NCI-H2227 (cell line): ENCODE measurements around the gene AFAP1.

Experiments
- DNase-seq: peaks from one replicate; lab custom pipeline; 2025; ENCODE audit not compliant: unreplicated experiment; lab: John Stamatoyannopoulos, UW

Gene AFAP1

DNA sequence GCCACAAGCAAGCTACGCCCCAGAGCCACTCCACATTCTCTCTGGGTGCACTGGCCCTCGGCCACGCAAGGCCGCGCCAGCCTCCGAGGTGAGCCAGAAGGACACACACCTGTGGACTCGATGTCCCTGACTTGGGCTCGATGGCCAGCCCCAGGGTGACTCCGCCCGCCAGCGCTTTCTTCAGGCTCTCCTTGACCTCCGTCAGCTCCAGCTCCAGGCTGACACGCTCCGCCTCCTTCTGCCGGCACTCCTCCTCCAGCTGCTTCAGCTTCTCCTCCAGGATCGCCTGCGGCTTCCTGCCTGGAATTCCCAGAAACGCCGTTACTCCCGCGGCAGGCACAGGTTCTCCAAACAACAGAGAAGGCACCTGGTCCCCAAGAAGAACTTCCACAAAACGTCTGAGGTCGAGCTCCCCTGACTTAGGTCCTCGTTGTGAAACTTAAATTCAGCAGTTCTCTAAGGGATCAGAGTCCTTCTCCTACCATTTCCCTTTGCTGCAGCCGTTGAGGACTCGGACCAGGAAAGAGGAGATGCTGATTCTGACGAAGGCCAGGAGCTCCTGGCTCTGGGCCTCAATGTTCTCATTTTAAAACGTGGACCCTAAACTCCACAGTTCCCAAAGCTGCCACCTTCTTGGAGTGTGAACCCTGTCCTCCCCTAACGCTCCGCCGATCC lies 166.8 kb downstream of the AFAP1 start:
- DNase-seq: no peak

DNA sequence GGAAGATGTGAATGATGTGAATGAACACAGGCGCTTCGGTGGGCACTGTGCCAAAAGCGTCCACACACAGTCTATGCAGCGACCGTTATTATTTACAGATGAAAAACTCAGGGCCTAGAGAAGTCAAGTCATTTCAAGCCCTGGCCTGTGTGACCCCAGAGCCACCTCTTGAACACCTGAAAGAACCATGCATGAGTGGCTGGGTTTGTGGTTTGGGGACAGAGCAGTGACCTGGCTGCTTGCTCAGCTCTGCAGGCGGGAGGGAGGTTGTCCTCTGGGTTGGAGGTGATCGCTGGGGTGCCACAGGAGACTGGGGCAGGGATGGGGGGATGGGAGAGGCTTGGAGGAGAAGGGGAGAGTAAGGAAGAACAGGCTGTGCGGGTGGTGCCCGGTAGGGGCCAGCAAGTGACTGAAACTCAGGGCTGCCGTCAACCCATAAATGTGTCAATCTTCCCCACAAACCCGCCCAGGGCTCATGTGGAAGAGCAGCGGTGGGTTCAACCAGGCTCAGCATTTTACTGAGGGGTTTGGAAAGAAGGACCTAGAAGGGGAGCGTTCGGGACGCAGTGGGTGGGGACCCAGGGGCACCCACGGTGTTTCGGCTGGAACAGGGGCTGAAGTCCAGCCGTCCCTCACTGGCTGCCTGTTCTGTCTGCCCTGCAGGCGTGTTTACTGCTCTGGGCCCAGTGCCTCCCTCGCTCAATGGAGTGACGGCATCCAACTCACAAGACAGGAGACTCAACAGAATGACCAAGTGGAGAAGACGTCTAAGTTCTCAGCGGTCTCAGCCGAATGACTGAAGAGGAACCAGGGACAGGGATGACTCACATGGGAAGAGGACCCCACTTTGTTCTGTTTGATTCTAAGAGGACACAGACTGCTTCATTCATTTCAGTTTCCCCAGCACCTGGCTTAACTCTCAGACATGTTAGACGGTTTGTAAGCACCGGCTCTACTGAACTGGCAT lies 167.8 kb downstream of the AFAP1 start:
- DNase-seq: no peak

DNA sequence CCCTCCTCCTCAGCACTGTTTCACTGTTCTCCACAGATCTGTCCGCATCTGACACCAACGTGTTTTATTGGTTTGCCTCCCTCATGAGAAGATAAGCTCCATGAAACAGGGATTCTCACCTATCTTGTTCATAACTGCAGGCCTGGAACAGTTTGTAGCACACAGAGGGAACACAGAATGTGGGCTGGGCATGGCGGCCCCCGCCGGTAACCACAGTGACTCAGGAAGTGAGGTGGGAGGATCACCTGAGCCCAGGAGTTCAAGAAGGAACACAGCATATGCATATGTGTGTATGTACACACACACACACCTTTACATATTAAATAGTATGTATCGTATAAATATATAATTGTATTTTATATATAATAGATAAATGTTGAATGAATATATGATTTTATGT lies 168.6 kb downstream of the AFAP1 start:
- DNase-seq: no peak

DNA sequence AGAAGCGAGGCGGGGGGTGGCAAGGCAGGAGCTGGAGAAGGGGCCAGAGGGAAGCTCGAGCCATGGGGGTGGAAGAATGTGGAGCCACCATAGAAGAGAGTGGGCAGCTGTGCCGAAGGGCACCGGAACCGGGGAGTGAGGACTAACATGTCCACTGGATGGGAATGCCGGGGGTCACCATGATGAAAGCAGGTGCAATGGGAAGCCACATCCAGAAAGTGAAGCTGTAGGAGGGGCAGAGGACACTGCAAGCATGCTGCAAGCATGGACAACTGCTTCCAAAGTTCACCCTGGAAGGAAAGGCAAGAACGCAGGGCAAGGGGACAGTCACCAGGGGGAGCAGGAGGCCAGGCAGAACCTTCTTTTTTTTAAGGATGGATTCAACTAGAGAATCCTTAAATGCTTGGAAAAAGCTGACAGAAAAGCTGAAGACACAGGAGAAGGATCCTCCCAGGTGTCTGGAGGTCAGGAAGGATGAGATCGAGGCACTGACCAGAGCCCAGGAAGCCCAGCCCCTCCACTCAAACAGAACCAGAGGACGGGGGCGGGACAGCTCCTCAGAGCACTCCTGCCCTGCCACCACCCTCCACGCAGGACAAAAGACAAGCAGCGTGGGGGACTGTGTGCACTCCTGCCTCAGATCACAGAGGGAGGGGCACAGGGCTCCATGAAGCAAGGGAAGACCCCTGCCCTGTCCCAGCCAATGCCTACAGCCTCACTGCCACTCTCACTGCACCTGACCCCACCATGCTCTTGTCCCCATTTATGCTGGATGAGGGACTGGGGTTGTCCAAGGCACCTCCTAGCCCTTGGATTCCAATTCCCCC lies 169.2 kb downstream of the AFAP1 start:
- peak; percentile 2 for DNase-seq

DNA sequence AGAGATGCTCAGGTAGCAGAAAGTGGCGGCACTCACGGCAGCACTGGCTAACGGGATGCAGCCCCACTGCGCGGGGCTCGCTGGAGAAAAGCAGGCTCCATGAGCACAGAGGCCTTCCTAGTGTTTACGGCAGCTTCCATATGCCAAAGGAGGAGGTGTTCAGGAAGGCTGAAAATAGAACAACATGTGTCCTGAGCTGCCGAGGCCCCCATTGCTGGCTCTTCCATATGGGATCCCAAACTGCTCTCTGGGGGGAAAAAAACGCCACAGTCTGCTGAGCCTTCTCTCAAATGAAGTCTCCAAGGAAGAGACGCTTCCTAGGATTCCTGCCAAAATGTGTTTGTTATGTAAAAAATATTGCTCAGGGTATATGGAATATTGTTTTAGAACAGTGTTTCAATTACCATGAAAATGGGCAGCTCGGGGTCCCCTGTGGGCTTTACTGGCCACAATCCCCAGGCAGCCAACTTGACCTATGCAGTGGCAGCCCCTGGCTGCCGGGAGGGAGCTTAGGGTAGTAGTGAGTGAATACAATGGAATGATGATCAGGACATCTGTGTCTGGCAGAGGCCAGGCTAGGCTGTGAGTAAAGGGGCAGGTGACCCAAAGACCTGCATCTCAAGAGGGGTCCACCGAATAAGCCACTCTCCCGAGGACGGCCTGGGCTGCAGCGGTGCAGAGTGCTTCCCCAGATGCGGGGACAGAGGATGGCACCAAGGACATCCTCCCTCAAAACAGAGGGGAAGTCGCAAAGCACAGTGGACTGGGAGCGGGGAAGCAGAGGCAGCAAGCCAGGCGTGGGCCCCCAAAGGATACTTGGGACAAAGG lies 170.1 kb downstream of the AFAP1 start:
- no peak for DNase-seq

DNA sequence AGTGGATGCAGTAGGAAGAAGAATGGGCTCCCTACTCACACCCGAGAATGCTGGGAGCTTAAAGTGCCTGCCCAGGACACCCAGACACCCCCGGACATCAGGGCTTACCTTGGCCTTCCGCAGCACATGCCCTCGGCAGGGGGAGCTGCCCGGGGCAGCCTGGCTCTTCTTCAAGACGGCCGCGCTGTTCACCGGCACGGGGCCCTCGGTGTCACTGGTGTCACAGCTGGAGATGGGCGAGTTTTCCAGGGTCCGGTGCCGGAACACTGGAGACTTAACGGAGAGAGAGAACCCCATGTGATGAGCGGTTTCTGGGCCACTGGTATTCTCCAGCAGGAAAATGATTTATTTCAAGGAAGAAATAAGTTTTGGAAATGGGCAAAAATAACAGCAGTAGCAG lies 170.9 kb downstream of the AFAP1 start:
- no peak for DNase-seq

DNA sequence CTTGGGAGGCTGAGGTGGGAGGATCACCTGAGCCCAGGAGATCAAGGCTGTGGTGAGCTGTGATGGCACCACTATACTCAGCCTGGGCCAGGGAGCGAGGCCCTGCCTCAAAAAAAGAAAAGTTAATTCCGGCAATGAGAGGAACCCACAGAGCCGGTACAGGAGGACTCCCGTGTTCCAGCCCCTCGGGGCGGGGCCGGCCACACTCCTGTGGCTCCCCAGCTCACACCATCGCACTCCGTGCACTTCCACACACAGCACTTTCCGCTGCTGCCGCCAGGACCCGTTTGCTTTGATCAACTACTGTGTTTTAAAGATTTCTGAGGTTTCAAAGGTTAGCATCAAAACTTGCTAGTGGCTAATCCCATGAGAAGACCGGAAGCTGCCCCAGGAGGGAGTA lies 171.7 kb downstream of the AFAP1 start:
- no peak for DNase-seq

DNA sequence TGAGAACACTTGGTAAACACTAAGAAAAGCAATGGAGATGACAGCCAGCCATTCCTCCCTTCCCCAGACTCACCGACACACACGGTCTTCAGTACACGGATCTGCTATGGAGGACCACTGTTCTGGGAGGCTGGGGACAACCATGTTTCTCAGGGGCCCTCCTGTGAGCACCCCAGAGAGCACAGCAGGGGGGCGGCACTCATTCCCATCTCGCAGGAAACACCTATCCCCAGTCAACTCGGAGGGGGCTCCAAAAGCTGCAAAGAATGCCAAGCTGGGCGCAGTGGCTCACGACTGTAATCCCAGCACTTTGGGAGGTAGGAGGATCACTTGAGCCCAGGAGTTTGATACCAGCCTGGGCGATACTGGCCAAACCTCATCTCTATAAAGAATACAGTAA lies 172.1 kb downstream of the AFAP1 start:
- no peak for DNase-seq

DNA sequence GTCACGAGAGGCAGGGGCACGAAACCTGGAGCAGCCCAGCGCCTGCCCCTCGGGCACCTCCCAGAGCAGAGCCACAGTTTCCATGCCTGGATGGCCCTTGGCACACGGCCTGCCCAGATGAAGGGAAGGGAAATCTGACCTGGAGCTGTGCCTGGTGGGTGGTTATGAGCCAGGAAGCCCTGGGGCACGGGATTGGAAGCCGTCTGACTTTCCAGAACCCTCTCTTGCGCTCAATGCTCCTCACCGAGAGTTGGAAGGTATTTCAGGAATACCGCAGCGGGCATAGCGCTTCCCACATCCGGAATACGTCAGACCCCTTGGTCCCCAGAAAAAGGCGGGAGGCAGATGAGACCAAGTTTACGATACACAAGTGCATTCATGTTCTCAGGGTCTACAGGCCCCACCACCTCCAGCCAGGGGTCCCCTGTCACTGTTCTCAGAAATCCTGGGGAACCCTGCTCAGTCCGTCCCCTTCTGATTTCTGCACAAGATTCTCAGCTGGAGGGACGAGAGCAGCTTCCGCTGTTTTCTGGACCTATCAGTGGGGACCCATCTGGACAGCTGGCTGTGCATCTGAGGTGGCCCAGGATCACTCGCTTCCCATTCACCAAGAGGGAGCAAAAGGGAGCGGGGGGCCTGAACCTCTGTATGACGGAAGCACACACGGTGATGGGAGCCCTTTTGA lies 172.9 kb downstream of the AFAP1 start:
- DNase-seq: no peak

DNA sequence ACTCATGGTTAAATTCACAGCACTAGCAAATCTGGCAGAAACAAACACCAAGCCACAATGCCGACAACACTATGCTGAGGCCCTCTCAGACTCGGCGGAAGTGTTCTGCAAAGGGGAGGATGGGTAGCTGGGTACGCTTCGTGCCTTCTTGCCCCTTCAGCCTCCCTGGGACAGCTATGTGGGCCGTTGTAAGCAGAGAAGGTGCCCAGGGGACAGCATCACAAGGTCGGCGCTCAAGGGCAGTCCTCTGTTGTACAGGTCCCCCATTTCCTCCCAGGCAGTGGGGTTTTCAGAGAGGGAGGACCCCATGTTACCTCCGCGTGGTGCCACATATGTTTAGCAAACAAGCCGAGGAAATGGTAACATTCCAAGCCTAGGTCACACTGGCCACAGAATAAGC lies 173.6 kb downstream of the AFAP1 start:
- DNase-seq: no peak

DNA sequence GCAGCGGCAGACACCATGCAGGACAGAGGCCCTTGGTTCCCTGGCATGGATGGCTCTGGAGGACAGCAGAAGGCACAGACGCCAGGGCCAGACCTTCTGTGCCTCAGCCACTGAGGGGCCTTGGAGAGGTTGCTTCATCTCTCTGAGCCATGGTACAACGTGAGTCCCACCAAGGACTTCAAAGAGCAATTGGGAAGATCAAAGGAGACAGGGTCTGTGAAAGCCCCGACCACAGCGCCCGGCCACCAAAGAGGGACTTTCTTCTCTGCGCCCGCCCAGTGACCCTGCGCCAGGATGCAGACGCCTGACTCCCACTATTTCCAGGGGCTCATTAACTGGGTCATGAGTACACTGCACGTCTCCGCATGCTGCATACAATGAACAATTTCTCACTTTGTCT lies 174.0 kb downstream of the AFAP1 start:
- no peak for DNase-seq

DNA sequence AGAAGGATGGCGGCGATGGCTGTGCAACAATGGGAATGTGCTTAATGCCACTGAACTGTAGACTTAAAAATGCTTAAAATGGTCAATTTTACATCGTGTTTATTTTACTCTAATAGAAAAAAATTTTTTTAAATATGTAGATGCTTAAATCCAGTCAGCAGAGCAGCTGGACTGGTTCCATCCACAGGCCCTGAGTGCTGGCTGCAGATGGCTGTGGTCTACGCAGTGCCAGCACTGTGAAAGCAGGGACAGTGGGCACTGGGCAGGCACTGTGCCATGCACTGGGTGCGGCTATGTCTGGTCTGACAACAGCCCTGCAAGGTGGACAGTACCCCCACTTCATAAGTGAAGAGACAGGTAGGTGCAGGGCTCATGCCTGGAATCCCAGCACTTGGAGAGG lies 175.2 kb downstream of the AFAP1 start:
- no peak for DNase-seq

DNA sequence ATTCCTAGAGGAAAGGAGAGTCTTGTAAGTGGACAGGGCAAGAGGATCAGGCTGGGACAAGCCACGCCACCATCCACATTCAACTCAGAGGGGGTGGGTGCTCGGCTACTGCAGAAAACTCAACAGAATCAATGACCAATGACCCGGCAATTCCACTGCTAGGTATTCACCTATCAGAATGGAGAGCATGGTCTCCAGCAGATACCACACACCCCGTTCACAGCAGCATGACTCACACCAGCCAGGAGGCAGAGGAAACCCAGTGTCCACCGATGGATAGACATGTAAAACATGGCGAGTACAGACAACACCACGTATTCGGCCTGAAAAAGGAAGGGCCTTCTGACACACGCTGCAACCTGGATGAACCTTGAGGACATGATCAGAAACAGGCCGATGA lies 175.9 kb downstream of the AFAP1 start:
- DNase-seq: no peak

DNA sequence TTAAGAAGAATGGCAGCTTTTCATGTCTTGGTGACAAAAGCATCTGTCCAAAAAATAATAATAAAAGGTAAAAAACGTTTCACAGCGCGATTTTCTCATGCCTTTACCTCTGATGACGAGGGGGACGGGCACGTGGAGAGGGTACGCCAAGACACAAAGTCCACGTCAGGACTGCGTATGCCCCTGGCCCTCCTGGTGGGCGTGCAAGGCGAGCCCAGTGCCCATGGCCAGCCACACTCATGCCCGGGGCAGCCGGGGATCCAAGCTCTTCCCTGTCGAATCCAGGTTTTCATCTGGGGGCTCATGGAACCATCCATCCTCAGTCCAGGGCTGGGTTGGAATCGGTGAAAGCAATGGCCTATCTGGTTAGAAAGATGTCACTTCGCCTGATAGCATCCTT lies 176.6 kb downstream of the AFAP1 start:
- DNase-seq: no peak

DNA sequence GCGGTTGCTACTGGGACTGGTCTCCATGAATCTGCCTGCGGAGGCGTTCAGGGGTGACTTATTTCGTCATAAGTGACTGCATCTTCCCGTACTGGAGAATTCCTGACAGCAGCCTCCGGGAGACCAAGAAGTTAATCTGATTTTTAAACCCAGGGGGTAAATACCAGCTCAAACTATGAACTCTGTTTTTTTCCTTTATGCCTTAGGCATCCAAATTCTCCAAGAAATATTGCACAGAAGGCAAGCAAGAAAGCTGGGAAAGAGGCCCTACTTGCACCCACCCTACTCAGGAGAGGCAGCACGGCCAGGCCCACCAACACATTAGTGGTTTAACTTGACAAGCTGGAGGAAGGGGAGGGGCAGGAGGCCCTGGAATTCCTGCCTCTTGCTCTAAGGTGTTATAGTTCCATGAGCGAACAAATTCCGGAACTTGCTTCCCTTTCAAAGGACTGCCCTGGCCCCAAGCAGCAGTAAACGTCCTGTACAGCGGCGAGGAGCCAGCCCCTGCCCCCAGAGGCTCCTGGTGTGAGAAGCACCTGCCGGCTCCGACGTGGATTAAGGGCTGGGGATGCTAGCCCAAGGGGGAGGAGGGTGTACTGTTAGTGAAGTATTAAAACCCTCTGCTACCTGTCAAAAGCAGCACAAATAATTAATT lies 177.2 kb downstream of the AFAP1 start:
- DNase-seq: no peak

DNA sequence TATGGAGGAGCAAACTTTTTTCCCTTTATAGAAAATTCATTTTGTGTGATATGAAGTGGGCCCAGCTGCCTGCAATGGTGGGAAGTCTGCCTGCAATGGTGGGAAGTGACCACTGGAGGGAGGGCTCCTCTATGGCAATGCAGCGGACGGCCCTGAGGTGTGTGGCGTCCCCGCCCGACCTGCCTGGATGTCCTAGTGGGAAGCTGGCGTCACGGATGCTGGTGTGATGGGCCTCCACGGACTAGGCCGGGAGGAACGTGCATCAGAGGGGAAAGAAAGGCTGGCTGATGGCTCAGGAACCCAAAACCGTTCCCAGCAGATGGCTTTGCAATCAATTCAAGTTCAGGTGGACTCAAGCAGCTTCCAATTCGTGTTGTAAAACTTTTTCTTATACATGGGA lies 177.9 kb downstream of the AFAP1 start:
- DNase-seq: peak; percentile 69

DNA sequence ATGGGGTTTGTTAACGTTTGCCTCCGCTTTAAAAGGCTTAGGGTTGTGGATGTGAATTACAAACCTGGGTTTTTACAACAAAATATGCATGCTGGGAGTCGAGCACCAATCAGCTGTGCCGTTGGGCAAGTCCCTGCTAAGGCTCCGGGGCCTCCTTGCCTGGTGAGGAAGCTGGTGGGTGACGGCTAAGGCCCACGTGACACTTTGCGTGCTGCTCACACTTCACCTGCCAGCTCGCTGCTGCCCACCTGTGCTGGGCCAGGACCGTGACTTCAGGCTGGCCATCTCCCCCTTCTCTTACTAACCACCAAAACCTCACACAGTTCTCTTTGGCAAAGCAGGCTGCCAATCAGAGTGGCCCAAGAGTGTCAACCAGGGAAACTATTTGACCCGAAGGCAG lies 178.3 kb downstream of the AFAP1 start:
- DNase-seq: no peak

DNA sequence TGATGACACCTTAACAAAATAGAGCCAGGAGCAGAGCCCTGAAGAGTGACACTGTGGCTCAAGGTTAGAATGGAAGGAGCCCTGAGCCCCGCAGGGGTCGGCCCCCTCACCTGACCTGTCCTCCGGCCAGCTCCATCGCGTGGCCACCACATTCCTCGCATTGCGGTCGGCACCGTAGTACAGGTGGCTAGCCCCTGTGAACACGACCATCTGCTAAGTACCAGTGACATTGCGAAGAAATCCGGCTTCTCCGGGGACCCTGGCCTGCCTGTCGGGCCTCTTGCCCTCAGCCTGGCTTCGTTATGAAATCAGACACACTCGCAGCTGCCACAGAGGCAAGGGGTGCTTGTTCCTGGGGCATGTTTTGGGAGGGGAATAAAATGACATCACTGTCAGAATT lies 179.0 kb downstream of the AFAP1 start:
- DNase-seq: no peak

DNA sequence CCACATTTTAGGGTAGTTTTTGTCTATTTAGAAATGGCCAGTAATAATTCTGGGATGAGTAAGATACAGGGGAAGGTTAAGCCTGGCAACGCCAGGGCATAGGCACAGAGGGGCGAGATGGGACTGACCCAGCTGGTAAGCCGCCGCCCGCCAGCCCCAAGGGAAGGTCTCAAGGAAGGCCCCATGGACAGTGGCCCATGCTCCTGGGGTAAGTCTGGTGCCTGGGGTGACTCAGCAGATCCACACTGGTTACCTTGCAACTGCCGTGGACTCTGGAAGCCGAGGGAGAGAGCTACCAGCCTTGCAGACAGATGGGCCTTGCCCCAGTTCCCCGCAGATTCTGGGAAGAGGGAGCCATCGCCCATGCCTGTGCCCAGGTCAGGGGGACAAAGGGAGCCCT lies 179.4 kb downstream of the AFAP1 start:
- DNase-seq: no peak

DNA sequence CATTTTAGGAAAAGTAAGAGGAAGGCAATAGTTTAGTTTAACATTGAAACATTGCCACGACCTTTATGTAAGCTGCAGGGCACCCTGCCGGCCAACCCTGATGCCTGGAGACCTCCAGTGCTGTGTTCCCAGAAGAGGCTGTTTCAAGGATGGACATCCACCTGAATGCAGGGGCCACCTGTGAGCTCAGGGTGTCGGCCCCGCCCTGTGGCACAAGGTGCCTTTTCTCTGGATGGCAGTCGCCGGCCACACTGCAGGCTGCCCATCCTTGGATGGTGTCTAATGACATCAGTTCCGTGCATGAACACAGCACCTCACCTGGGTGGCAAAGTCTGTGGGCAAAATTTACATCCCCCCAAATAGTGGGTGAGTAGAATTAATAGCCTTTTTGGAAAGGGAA lies 180.0 kb downstream of the AFAP1 start:
- DNase-seq: no peak
